AG09309 (cell line): Measurements from ENCODE around the gene ZFAND3.

Experiments used
- DNase-seq: peaks from one replicate; pipeline ENCODE4 v3.0.0-alpha.2; 2010; ENCODE audit warnings: low read depth
- H3K4me3 ChIP-seq: 2 replicates; pipeline ENCODE4 v1.5.1; 2011; ENCODE audit warnings: mild to moderate bottlenecking, low read depth, low read length, moderate library complexity; ENCODE audit not compliant: control insufficient read depth
- CTCF ChIP-seq: IDR thresholded peaks from 2 replicates; pipeline ENCODE4 v1.5.1; 2011; ENCODE audit warnings: mild to moderate bottlenecking, low read depth, low read length, inconsistent platforms; ENCODE audit not compliant: insufficient read depth, control insufficient read depth; ENCODE audit errors: missing control alignments

ZFAND3 gene

GRCh38 chr6:38162493-38163185 is 343.1 kb downstream of the ZFAND3 start:
- no peak for DNase-seq
- H3K4me3 ChIP-seq = no peak overlapping the region
- no peak for TF ChIP-seq CTCF

DNA sequence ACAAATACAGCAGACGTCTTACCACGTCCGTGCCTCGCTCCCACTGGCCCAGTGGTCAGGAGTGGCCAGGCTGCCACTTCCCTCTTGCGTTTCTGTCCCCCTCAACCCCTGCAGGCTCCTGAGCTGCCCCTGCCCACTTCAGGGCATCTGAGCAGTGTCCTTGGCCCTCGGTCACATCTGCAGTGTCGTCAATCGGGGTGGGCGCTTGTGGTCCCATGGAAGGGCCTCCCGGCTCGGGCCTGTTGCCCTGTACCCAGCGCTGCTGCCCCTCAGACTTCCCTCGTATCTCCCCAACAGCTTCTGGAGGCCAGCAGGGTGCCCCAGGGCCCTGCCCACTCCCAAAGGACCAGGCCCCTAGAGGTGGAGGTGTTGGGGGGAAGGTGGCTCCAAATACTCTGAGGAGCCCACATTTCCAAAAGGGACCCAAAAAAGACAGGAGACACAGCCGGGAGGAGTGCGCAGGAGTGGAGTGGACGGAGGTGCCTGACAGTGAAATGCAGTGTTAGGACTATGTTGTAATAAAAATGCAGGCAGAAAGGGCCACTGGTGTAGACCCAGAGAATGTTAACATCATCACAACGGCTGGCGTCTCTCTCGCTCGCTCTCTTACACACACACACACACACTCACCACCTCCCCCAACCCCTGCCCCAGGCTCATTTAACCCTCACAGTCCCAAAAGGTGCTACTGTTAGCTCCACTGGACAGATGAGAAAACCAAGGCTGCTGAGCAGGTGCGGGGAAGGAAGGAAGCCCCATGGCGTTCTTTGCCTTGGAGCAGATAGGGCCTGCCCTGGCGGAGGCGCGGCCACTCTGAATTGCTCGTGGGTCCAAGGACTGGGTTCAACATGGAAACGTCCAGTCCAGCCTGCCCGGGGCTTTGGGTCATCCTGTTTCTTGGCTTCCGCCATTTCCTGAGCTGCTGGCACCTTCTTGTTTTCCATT is 343.9 kb downstream of the ZFAND3 start:
- DNase-seq = no peak
- TF ChIP-seq CTCF = no peak
- no peak overlapping the region for H3K4me3 ChIP-seq

DNA sequence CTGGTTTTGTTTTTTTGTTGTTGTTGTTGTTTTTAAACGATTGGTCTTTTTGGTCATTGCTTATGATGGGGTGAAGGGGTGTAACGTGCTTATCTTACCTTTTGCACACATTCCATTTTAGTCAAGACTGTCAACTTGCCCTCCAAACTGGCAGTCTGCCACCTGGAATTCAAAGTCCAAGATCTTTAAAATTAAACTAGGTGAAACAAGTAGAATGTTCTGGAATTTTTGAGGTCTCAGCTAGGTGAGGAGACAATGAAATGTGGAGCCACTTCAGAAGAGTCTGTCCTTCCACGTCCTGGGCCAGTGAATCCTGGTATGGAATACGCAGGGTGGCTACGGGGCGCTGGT is 344.6 kb downstream of the ZFAND3 start:
- no peak for DNase-seq
- H3K4me3 ChIP-seq = no peak overlapping the region
- no peak for TF ChIP-seq CTCF

DNA sequence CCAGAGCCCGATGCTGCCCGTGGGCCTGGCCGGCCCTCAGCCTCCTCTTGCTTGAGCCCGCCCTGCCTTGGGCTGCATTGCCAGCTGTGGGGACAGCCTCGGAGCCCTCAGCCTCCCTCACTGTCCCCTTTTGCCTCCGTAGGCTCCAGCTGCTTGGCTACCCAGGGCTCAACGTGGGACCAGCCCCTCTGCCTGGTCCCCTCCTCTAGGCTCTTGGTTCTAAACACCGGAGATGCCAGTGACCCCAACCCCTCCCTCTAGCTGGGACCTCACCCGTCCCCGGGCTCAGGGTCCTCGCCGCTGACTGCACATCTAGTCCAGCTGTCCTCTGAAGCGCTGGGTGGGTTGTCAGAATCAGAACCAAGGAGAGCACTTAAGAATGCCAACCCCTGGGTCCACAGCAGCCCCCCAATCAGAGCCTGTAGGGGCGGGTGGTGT is 345.2 kb downstream of the ZFAND3 start:
- DNase-seq = no peak
- no peak for TF ChIP-seq CTCF

DNA sequence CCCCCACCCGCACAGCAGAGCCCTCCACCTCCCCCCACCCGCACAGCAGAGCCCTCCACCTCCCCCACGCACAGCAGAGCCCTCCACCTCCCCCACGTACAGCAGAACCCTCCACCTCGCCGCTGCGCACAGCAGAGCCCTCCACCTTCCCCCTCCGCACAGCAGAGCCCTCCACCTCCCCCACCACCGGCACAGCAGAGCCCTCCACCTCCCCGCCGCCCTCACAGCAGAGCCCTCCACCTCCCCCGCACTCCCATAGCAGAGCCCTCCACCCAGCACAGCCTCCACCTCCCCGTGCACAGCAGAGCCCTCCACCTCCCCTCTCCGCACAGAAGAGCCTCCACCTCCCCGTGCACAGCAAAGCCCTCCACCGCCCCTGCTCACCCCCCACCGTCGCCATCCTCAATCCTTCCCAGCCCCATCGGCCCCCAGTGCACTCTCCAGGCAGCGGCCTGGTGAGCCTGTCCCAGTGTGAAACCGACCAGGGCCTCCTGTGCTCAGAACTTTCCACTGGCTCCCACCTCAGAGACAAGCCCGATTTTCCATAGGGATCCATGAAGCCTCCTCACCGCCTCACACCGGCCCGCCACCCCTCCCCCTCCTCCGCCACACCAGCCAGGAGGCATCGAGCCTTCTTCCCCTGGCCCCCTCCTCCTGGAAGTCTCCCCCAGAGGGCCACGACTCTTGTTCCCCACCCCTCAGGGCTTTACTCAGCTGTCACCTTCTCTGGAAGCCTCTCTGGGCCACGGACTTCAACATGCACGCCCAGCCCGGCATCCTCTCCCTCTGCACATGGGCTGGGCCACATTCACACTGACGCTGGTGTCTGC is 347.1 kb downstream of the ZFAND3 start:
- H3K4me3 ChIP-seq = no peak overlapping the region
- no peak for DNase-seq
- no peak for TF ChIP-seq CTCF

More for the DNA sequence above, 345.2 kb downstream of the ZFAND3 start:
- no peak overlapping the region for H3K4me3 ChIP-seq

DNA sequence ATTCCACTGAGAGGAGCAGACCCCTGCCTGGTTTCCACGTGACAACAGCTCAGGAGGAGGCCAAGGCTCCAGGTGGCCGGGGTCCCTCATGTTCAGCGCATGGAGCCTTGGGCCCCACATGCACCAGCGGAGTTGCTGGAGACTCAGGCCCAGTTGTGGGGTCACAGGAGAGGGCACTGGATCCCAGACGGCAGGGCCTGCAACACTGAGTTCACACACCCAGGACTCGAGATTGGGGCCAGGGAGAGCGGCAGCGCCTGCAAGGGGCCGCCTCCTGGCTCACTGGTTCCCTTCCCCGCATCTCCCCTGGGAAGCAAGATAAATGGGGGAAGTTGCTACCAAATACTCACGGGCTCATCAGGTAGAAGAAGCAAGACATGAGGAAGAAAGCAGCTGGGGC is 348.1 kb downstream of the ZFAND3 start:
- no peak for TF ChIP-seq CTCF
- no peak for DNase-seq
- H3K4me3 ChIP-seq = no peak overlapping the region
